C4-2B (cell line): ENCODE measurements around the gene ATP2A3.

Experiments used
- CTCF ChIP-seq: fragments of 450-650 bp; conservative IDR thresholded peaks from 2 replicates; pipeline ENCODE4 v1.5.1; 2017; ENCODE audit warnings: mild to moderate bottlenecking
- ZFX ChIP-seq: fragments of 450-650 bp; IDR thresholded peaks from 2 replicates; pipeline ENCODE4 v1.6.1; 2017

- TF ChIP-seq CTCF (no peak), ZFX (no peak)
Observed at GRCh38 chr17:3880983-3881382, 83.3 kb downstream of the ATP2A3 start.
